ENCODE measurements around the gene MMAA.
A peak's percentile ranks its signal among the peaks of the same experiment; 100 is the strongest.
"Not testable (repeated sequence)": the region's sequence is repeated elsewhere in the genome, so short reads cannot be mapped to it uniquely, and the experiment has no call there.

Gene MMAA

GRCh38 chr4:145635630-145636029, 16.4 kb downstream of the MMAA start:
- DNase-seq = no peak

DNA sequence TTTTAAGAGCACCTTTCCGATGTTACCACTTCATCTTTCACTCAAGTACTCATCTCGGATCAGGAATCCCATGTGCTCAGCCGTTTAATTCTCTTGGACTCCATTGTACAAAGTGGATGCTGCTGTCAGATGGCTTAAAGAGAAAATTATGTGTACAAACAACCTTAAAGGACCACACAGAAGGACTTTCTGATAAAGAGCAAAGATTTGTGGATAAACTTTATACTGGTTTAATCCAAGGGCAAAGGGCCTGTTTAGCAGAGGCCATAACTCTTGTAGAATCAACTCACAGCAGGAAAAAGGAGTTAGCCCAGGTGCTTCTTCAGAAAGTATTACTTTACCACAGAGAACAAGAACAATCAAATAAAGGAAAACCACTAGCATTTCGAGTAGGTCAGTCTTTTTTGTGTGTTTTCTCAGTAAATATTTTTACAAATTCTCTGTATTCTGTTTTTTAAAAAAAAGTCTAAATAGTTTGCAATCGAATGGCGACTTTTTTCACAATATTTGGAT, 20.1 kb downstream of the MMAA start:
- DNase-seq = no peak

DNA sequence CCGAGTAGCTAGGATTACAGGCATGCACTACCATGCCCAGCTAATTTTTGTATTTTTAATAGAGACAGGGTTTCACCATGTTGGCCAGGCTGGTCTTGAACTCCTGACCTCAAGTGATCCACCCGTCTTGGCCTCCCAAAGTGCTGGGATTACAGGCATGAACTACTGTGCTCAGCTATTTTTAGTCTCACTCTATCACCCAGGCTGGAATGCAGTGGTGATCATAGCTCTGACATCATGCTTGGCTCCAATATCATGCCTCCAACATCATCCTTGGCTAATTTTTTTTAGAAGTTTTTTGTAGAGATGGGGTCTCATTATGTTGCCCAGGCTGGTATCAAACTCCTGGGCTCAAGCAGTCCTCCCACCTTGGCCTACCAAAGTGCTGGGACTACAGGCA, 21.1 kb downstream of the MMAA start:
- DNase-seq = not testable (repeated sequence)

DNA sequence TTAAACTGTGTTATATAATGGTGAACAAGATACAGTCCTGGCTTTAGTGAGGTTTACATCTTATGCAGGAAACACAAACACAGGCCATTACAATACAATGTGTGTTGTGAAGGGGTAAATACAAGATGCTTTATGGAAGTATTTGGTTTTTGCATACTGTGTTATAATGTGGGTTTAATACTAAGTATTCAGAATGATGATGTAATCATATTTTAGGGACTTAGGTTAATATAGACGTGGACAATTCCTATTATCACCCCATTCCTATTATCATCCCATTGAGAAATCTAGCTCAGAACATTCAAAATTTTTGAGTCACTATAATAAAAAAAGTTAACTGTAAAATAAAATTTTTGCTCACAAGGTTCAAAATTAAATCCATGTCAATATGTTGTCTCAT, 24.1 kb downstream of the MMAA start:
- DNase-seq = no peak

DNA sequence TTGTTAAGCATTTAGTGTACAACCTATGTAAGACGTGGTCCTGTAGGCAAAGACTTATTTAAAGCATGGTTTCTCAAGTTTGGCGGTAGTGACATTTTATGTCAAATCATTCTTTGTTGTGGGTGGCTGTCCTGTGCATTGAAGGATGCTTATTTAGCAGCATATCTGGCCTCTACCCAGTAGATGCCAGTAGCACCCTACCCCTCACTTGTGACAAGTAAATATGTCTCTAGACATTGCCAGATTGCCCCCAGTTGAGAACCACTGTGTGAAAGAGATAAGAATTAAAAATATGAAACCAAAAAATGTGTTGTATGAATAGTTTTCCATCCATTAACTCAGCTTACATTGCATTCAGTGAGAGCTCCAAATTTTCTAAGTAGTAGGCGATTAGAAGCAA, 25.5 kb downstream of the MMAA start:
- DNase-seq = no peak

DNA sequence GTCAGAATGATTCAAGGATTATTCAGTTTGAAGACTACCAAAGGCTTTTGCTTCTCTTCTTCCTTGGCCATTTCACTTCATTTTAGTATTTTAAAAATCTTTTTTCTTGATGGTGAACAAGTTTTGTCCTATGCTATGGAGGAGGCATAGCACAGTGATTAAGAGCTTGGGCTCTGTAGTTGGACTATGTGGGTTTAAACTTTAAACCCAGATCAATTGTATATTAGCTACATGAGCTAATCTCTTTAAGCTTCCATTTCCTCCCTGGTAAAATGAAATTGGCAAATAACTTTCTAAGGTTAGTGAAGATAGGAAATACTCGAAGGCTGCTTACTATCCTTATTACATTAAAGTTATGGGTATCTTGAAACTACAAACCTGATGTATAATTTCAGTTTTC, 37.0 kb downstream of the MMAA start:
- DNase-seq = no peak

DNA sequence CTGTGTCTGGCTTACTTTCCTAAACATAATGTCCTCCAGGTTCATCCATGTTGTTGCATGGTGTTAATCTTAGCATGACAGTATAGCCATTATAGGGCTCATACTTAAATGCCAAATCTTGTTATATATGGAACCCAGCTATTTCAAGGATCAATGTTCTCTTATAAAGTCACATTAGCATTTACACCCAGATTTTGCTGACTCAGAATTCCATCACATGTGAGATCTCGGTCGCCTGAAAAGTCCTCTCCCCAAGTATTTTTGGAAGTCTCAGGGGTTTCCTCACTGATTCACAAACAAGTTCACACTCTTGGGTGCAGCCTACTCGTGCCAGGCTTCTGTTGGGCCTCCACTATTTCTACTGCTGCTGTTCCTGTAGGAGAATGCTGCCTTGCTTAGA, 40.9 kb downstream of the MMAA start:
- DNase-seq = no peak

DNA sequence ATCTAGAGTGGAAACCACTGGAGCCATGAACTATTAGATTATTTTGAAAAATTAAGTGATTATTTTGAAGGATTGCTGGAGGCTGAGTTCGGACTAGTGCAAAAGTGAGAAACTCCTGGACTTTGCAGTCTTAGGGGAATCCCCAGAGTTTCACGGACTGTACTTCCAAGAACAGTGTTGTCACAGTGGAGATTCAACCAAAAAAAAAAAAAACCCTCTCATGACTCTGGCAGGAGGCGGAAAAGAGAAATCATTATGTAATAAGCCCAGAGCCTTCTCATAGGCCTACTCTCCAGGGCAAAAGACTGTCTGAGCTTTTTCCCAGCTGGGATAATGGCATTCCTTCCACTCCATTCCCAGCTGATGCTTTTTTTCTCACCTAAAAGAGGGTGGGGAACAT, 44.0 kb downstream of the MMAA start:
- no peak for DNase-seq

DNA sequence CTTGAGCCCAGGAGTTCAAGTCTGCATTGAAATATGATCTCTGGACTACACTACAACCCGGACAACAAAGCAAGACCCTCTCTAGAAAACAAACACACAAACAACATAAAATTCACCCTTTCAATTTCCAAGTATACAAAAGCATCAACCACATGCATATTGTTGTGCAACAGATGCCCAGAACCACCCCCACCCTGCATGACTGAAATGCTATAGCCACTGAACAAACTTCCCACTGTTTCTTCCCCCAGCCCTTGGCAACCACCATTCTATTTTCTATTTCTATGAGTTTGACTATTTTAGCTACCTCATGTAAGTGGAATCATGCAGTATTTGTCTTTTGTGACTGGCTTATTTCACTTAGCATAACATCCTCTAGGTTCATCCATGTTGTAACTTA, 46.6 kb downstream of the MMAA start:
- no peak for DNase-seq

DNA sequence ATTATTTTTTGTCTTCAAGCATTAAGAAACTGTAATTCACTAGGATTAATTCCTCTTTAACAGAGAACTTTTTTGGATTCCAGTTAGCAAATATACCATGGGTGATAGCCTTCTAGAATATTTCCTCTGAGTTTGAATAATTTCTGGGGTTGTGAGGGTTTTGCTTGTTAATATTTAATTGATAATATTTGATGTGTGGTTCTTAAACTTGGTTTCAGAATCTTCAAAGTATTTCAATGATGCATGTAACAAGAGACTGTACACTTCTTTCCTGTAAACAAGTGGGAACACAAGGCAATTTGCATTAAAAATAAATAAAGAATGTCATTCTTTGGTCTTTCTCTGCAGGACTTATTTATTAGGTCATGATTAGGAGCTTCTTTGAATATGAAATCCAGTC, 51.2 kb downstream of the MMAA start:
- no peak for DNase-seq

DNA sequence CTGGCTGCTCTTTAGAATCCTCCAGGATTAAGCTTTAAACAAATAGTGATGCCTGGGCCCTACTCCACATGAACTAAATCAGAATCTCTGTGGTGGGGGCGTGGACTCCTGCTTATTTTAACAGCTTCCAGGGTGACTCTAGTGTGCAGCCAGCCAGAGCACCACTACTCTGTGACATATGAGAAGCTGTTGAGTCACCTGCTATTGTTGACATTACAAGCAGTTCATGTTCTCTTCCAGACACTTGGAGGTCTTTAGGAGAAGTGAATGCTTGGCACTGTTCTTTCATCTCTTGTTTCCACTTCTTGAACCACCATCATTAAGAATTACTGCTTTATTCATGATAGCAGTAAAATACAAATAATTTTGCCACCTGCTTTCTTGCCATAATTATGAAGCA, 60.3 kb downstream of the MMAA start:
- DNase-seq = peak; percentile 89

- DNase-seq = peak; percentile 50
Observed at GRCh38 chr4:145679991-145680455, 60.8 kb downstream of the MMAA start, which contains the start of gene C4orf51. TSS of gene C4orf51 (plus strand) at chr4:145680146. CDS start at chr4:145680204, 58 bp downstream.

- no peak for DNase-seq
Observed at GRCh38 chr4:145680902-145681301, 61.7 kb downstream of the MMAA start.

- DNase-seq = no peak
Observed at GRCh38 chr4:145681518-145681917, 62.3 kb downstream of the MMAA start.

DNA sequence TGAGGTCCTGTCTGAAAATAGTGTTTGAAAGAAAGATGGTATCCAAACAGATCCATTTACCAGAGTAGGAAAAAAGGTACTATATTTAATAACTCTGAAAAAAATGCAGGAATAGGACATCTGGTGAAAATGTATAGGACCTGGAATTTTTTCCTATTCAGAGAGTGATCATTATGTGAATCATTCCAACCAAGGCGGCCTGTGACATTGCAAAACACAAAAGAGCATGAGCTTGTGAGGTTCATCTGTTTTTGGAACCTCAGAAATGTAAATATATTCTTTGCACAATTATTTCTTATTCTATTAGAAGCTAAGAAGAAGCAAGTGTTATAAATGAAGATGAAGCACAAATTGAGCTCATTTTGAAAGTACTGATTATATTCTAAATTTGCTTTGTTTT, 62.8 kb downstream of the MMAA start:
- no peak for DNase-seq

DNA sequence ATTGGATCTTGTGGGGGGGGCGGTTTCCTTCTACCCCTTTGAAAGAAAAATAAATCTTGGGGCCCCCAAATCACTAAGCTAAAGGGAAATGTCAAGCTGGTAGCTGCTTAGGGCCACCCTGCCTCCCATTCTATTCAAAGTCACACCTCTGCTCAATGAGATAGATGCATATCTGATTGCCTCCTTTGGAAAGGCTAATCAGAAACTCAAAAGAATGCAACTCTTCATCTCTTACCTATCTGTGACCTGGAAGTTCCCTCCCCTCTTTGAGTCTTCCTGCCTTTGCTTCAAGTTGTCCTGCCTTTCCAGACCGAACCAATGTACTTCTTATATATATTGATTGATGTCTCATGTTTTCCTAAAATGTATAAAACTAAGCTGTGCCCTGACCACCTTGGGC, 67.8 kb downstream of the MMAA start:
- DNase-seq = no peak

DNA sequence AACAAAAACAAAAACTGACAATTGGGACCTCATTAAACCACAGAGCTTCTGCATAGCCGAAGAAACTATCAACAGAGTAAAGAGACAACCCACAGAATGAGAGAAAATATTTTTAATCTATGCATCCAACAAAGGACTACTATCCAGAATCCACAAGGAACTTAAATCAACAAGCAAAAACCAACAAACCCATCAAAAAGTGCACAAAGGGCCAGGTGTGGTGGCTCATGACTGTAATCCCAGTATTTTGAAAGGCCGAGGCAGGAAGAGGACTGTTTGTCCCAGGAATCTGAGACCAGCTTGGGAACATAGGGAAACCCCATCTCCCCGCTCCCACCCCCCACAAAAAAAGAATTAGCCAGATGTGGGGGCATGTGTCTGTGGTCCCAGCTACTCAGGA, 71.4 kb downstream of the MMAA start:
- DNase-seq = no peak

DNA sequence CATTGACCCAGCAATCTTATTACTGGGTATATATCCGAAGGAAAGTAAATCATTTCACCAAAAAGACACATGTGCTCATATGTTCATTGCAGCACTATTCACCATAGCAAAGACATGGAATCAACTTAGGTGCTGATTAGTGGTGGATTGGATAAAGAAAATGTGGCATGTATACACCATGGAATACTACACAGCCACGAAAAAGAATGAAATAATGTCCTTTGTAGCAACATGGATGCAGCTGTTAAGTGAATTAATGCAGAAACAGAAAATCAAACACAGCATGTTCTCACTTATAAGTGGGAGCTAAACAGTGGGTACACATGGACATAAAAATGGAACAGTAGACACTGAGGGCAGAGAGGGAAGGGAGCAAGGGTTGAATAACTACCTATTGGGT, 72.2 kb downstream of the MMAA start:
- DNase-seq = not testable (repeated sequence)

GRCh38 chr4:145694929-145695328, 75.7 kb downstream of the MMAA start:
- DNase-seq = peak; percentile 42

DNA sequence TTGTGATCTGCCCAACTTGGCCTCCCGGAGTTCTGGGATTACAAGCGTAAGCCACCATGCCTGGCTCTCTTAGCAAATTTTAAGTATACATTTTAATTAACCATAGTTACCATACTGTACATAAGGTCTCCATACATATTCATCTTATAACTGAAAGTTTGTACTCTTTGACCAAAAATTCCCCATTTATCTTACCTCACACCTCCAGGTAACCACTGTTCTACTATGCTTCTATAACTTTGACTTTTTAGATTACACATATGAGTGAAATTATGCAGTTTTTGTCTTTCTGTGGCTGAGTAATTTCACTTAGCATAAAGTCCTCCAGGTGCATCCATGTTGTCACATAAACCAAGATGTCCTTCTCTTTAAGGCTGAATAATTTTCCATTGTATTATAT, 78.1 kb downstream of the MMAA start:
- DNase-seq = no peak

DNA sequence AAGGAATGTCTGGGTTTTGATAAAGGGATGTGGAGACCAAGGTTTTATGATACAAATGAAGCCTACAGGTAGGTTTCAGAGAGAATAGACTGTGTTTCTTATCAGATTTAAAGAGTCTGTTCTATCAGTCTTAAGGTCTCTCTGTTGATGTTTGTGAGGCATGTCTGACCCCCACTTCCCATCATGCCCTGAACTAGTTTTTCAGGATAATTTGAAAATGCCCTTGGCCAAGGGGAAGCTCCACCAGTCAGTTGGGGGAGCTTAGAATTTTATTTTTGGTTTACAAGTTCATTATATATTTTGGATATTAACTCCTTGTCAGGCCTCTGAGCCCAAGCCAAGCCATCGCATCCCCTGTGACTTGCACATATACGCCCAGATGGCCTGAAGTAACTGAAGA, 79.3 kb downstream of the MMAA start:
- DNase-seq = no peak

DNA sequence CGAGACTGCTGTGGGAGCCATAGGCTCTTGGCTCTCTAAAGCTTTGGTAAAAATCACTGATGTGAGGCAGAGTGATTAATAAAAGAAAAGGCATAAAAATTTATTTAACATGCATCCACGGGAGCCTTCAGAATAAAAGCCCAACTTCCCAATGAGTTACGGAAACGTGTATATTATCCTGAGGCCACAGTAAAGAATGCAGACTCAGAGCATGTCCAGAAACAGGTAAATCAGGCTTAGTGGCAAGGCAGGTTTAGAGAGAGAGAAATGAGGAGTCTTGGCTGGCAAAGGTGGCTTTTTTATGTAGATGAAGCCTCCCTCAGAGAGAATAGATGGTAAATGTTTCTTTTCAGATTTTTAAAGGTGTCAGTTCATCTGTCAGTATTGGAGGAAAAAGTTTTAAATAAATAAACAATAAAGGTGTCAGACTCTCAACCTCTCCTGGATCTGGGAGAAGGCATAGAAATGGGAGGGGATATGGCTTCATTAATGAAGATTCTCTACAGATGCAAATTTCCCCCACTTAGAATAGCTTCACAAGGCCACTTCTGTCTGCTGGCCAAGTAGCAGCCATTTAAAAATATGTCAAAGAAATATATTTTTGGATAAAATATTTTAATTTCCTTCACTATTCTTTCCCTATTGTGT, 84.8 kb downstream of the MMAA start:
- DNase-seq = no peak

DNA sequence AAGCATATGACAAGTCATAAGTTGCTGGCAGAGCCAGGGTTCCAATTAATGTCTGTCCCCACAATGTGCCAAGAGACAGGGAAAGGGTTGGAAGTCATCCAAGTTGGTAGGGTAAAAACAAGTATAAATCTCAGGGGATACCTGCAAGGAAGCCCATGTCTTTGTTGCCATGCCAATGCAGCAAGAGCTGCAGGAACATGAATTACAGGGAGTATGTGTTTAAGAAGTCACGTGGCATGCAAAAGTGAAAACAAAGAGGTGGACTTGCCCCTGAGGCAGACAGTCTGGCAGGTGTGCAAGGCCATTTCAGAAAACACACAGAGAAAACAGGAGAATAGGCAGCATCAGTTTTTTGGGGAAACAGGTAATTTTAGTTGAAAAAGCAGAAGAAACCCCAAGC, 90.2 kb downstream of the MMAA start:
- peak; percentile 20 for DNase-seq

All from DMS153 (cell line).